Endothelial cell of umbilical vein (primary cell): ENCODE measurements around the gene CALN1. TPM values are rescaled to one million over a fixed set of nuclear protein-coding genes. Genes with fewer than 3 reads are reported as not detected.

Source experiments
- BruUV-seq: library from RNA; stranded (reverse); fragments of 400-500 nt; replicated peaks from 2 replicates; lab custom pipeline; 2021; lab: Mats Ljungman, UMichigan
- CTCF ChIA-PET: fragments of 300-600, 350-600 bp; sonication (Branson Sonifier 250); formaldehyde crosslinking; loops from one replicate; lab custom pipeline; 2021; ENCODE audit warnings: antibody characterized with exemption, inconsistent platforms; lab: Charles Lee
- POLR2A ChIA-PET: fragments of 300-600, 350-600 bp; sonication (Branson Sonifier 250); formaldehyde crosslinking; loops from one replicate; lab custom pipeline; 2021; ENCODE audit warnings: antibody characterized with exemption, inconsistent platforms; lab: Charles Lee
- DNase-seq: peaks from one replicate; pipeline ENCODE4 v3.0.0-alpha.2; 2011; ENCODE audit warnings: low read depth, low spot score
- FAIRE-seq: peaks from 2 replicates; lab custom pipeline; 2011; peaks lifted over from hg19 to GRCh38; lab: Jason Lieb, UNC
- H2AFZ ChIP-seq: 2 replicates; pipeline ENCODE4 v1.6.0; 2012; ENCODE audit warnings: low read depth, low read length, control low read depth, inconsistent platforms
- H3K27ac ChIP-seq: 2 replicates; pipeline ENCODE4 v1.5.1; 2011; ENCODE audit warnings: low read depth, mild to moderate bottlenecking, control low read depth, low read length, moderate library complexity; ENCODE audit not compliant: insufficient read depth
- H3K27me3 ChIP-seq, 2 experiments: 2 replicates each; pipeline versions ENCODE4 v1.6.0 to v1.6.1; 2011; ENCODE audit warnings: low read length in 2 of 2, mixed read lengths in 1 of 2; ENCODE audit not compliant: control insufficient read depth in 2 of 2, insufficient read depth in 2 of 2
- H3K36me3 ChIP-seq, 2 experiments: 2 replicates in 1 of 2; 3 replicates in 1 of 2; pipeline ENCODE4 v1.5.1; 2011; ENCODE audit warnings: low read length in 2 of 2, mild to moderate bottlenecking in 1 of 2, moderate library complexity in 1 of 2; ENCODE audit not compliant: control insufficient read depth in 2 of 2, insufficient read depth in 2 of 2; ENCODE audit errors: extremely low read depth in 1 of 2
- H3K4me1 ChIP-seq: 3 replicates; pipeline ENCODE4 v1.5.1; 2011; ENCODE audit warnings: mild to moderate bottlenecking, low read length; ENCODE audit not compliant: control insufficient read depth, insufficient read depth; ENCODE audit errors: extremely low read depth
- H3K4me2 ChIP-seq: 2 replicates; pipeline ENCODE4 v1.6.1; 2011; ENCODE audit warnings: low read length, control low read depth, mixed read lengths; ENCODE audit not compliant: insufficient read depth
- H3K4me3 ChIP-seq, 3 experiments: fragments of 200-600 bp in 1 of 3; sonication (generic), shearing (Covaris generic) in 1 of 3; replicated peaks in 1 of 3; 2 replicates each; pipeline ENCODE4 v1.5.1; 2011 to 2016; ENCODE audit warnings: control low read depth in 3 of 3, low read length in 3 of 3, mild to moderate bottlenecking in 2 of 3, inconsistent platforms in 1 of 3, low read depth in 1 of 3, moderate library complexity in 1 of 3; ENCODE audit not compliant: insufficient read depth in 1 of 3
- H3K79me2 ChIP-seq: 2 replicates; pipeline ENCODE4 v1.6.0; 2012; ENCODE audit warnings: low read length, inconsistent platforms; ENCODE audit not compliant: control insufficient read depth, insufficient read depth
- H3K9ac ChIP-seq: replicated peaks from 2 replicates; pipeline ENCODE3; 2011; ENCODE audit warnings: low read length, control low read depth; ENCODE audit not compliant: insufficient read depth; ENCODE audit errors: extremely low read depth
- H3K9me1 ChIP-seq: replicated peaks from 3 replicates; pipeline ENCODE4 v1.6.0; 2011; ENCODE audit warnings: mild to moderate bottlenecking, low read length; ENCODE audit not compliant: control insufficient read depth, insufficient read depth; ENCODE audit errors: extremely low read depth
- H3K9me3 ChIP-seq: replicated peaks from 2 replicates; pipeline ENCODE4 v1.5.1; 2012; ENCODE audit warnings: low read length, inconsistent platforms; ENCODE audit not compliant: control insufficient read depth, insufficient read depth
- H4K20me1 ChIP-seq: replicated peaks from 2 replicates; pipeline ENCODE3; 2011; ENCODE audit warnings: mild to moderate bottlenecking, low read length; ENCODE audit not compliant: control insufficient read depth, insufficient read depth; ENCODE audit errors: extremely low read depth
- CTCF ChIP-seq, 2 donors: IDR thresholded peaks; 1 replicate in 1 of 2; 2 replicates in 1 of 2; pipeline ENCODE4 v1.5.1; 2011; ENCODE audit warnings: low read length in 2 of 2, mild to moderate bottlenecking in 2 of 2, moderate library complexity in 2 of 2, control low read depth in 1 of 2, inconsistent platforms in 1 of 2, low read depth in 1 of 2; ENCODE audit not compliant: insufficient read depth in 1 of 2; ENCODE audit errors: extremely low read depth in 1 of 2
- EZH2 ChIP-seq: IDR thresholded peaks from 2 replicates; pipeline ENCODE4 v1.6.1; 2012; ENCODE audit warnings: borderline replicate concordance, low read depth, mild to moderate bottlenecking, moderate library complexity, low read length, inconsistent platforms; ENCODE audit not compliant: severe bottlenecking
- FOS ChIP-seq: IDR thresholded peaks from 2 replicates; pipeline ENCODE4 v1.6.1; 2011; ENCODE audit warnings: mild to moderate bottlenecking, low read length, moderate library complexity, borderline replicate concordance; ENCODE audit not compliant: insufficient read depth
- GATA2 ChIP-seq: IDR thresholded peaks from 2 replicates; pipeline ENCODE4 v1.7.0; 2011; ENCODE audit warnings: low read depth, mild to moderate bottlenecking, moderate library complexity, mixed read lengths, low read length; ENCODE audit not compliant: insufficient read length, insufficient read depth
- JUN ChIP-seq: IDR thresholded peaks from 2 replicates; pipeline ENCODE4 v1.6.1; 2011; ENCODE audit warnings: borderline replicate concordance, low read depth; ENCODE audit not compliant: insufficient read length, insufficient read depth
- MAX ChIP-seq: IDR thresholded peaks from 2 replicates; pipeline ENCODE4 v1.6.1; 2011; ENCODE audit not compliant: insufficient read depth, insufficient read length
- MYC ChIP-seq: IDR thresholded peaks from one replicate; pipeline ENCODE4 v1.6.1; 2011; ENCODE audit warnings: mild to moderate bottlenecking, low read depth, low read length
- POLR2A ChIP-seq: IDR thresholded peaks from 2 replicates; pipeline ENCODE4 v1.6.1; 2012; ENCODE audit warnings: low read depth, mild to moderate bottlenecking, control low read depth, low read length
- POLR2AphosphoS5 ChIP-seq: IDR thresholded peaks from 2 replicates; pipeline ENCODE4 v1.6.1; 2012; ENCODE audit warnings: low read depth, mild to moderate bottlenecking, control low read depth, low read length, moderate library complexity; ENCODE audit not compliant: insufficient read depth
- dilution Hi-C: fragments of 300-500 bp; cut with MboI; formaldehyde crosslinking; loops from one replicate; pipeline ENCODE4 v1.15.0; 2019; ENCODE audit warnings: low sequenced_read_pairs; ENCODE audit not compliant: extremely low pct_ligation_motif_present
- intact Hi-C: fragments of 100-400 bp; cut with micrococcal nuclease; formaldehyde crosslinking; loops from one replicate; pipeline ENCODE4 v1.10.0; 2022
- polyA plus RNA-seq, 4 experiments: library from polyadenylated mRNA; depleted of rRNA in 3 of 4; stranded (reverse) in 3 of 4; unstranded in 1 of 4; fragments of >200 nt; gene quantifications; 2 replicates each; pipeline versions ENCODE4 v1.2.1 to v1.2.3, GENCODE V29; 2011 to 2012; ENCODE audit warnings: missing spikeins in 1 of 4
- total RNA-seq: library from RNA; stranded (reverse); gene quantifications from 2 replicates; pipeline ENCODE4 v1.2.3, GENCODE V29; 2021

The CALN1 gene
- total and polyA plus RNA-seq, 2 donors (not counting 3 experiments of a cell fraction or from before 2014, with no cell fraction given): not detected

- Histone ChIP-seq H3K9me3 (no peaks in the 10 kb centered on the region), H3K9ac (no peak overlapping the region), H3K4me1 (no peaks in the 10 kb centered on the region), H3K9me1 (no peaks in the 10 kb centered on the region), H3K36me3 (no peaks in the 10 kb centered on the region), H3K4me2 (no peak overlapping the region), H3K27ac (no peak overlapping the region), H3K4me3 (no peak overlapping the region), H2AFZ (no peak overlapping the region), H3K79me2 (no peaks in the 10 kb centered on the region), H4K20me1 (no peaks in the 10 kb centered on the region), H3K27me3 (peaks cover 2 to 9% of the 10 kb centered on the region in 2 experiments)
- TF ChIP-seq MYC (no peak), CTCF (IDR thresholded peaks at IDR 0.05; ENCODE audit: extremely low read depth in 1 of 2, insufficient read depth in 1 of 2, low read depth in 1 of 2, low read length in 2 of 2) (no peak), FOS (no peak), POLR2AphosphoS5 (no peak), EZH2 (no peak), MAX (no peak), GATA2 (no peak), POLR2A (no peak), JUN (no peak)
- dilution Hi-C loops (no loop called here), intact Hi-C loops (no loop called here)
- ChIA-PET CTCF (no interaction called here), POLR2A (no interaction called here)
- no TSS peak for BruUV-seq
- FAIRE-seq (no peak), DNase-seq (no peak)
Observed at GRCh38 chr7:72334066-72334465, 78.1 kb downstream of the CALN1 start.
